Measurements from ENCODE around the gene IBTK.
"Not testable (repeated sequence)": the region's sequence is repeated elsewhere in the genome, so short reads cannot be mapped to it uniquely, and the experiment has no call there.

The IBTK gene

GRCh38 chr6:82248273-82248735 lies 760 bp upstream of the IBTK start:
- no peak for DNase-seq (ENCODE audit: low read depth, low spot score)

- DNase-seq (ENCODE audit: low read depth, low spot score) = peak; percentile 1
Observed at GRCh38 chr6:82246802-82247504, 591 bp downstream of the IBTK start.

- no peak for DNase-seq (ENCODE audit: low read depth, low spot score)
Observed at GRCh38 chr6:82246370-82246769, 1.2 kb downstream of the IBTK start.

GRCh38 chr6:82245376-82245775 lies 2.2 kb downstream of the IBTK start:
- no peak for DNase-seq (ENCODE audit: low read depth, low spot score)

- DNase-seq (ENCODE audit: low read depth, low spot score) = no peak
Observed at GRCh38 chr6:82243884-82244283, 3.7 kb downstream of the IBTK start.

- no peak for DNase-seq (ENCODE audit: low read depth, low spot score)
Observed at GRCh38 chr6:82240186-82240585, 7.4 kb downstream of the IBTK start.

- no peak for DNase-seq (ENCODE audit: low read depth, low spot score)
Observed at GRCh38 chr6:82239597-82239996, 7.9 kb downstream of the IBTK start.

GRCh38 chr6:82237013-82237412 lies 10.5 kb downstream of the IBTK start:
- DNase-seq (ENCODE audit: low read depth, low spot score) = no peak

- DNase-seq (ENCODE audit: low read depth, low spot score) = no peak
Observed at GRCh38 chr6:82227770-82228169, 19.8 kb downstream of the IBTK start.

- no peak for DNase-seq (ENCODE audit: low read depth, low spot score)
Observed at GRCh38 chr6:82220167-82220566, 27.4 kb downstream of the IBTK start.

- no peak for DNase-seq (ENCODE audit: low read depth, low spot score)
Observed at GRCh38 chr6:82217018-82217586, 30.4 kb downstream of the IBTK start.

GRCh38 chr6:82216549-82216948 lies 31.0 kb downstream of the IBTK start:
- no peak for DNase-seq (ENCODE audit: low read depth, low spot score)

GRCh38 chr6:82211326-82211725 lies 36.2 kb downstream of the IBTK start:
- no peak for DNase-seq (ENCODE audit: low read depth, low spot score)

GRCh38 chr6:82208913-82209312 lies 38.6 kb downstream of the IBTK start:
- DNase-seq (ENCODE audit: low read depth, low spot score) = no peak

GRCh38 chr6:82205930-82206392 lies 41.6 kb downstream of the IBTK start:
- DNase-seq (ENCODE audit: low read depth, low spot score) = no peak

- no peak for DNase-seq (ENCODE audit: low read depth, low spot score)
Observed at GRCh38 chr6:82204020-82204419, 43.5 kb downstream of the IBTK start.

GRCh38 chr6:82197784-82198183 lies 49.8 kb downstream of the IBTK start:
- no peak for DNase-seq (ENCODE audit: low read depth, low spot score)

GRCh38 chr6:82197245-82197644 lies 50.3 kb downstream of the IBTK start:
- not testable (repeated sequence) for DNase-seq (ENCODE audit: low read depth, low spot score)

GRCh38 chr6:82196161-82196560 lies 51.4 kb downstream of the IBTK start:
- no peak for DNase-seq (ENCODE audit: low read depth, low spot score)

GRCh38 chr6:82195619-82196018 lies 51.9 kb downstream of the IBTK start:
- no peak for DNase-seq (ENCODE audit: low read depth, low spot score)

- DNase-seq (ENCODE audit: low read depth, low spot score) = no peak
Observed at GRCh38 chr6:82185948-82186535, 61.5 kb downstream of the IBTK start.

- no peak for DNase-seq (ENCODE audit: low read depth, low spot score)
Observed at GRCh38 chr6:82183642-82184282, 63.8 kb downstream of the IBTK start.

GRCh38 chr6:82182756-82183155 lies 64.8 kb downstream of the IBTK start:
- no peak for DNase-seq (ENCODE audit: low read depth, low spot score)

Measured in activated naive CD8-positive, alpha-beta T cell treated with anti-CD3 and anti-CD28 coated beads, Interleukin-2, amount 50 U/mL, for 16 hours (primary cell).